Testis (tissue), 2 donors: Measurements from ENCODE around the gene STOML3.

ENCODE experiments used
- CTCF ChIP-seq, 3 experiments: fragments of 450-650 bp in 2 of 3; fragments of 200-600 bp in 1 of 3; sonication (generic) in 1 of 3; IDR thresholded peaks; one replicate each; pipeline ENCODE4 v1.5.1; 2016 to 2019; ENCODE audit warnings: antibody characterized with exemption in 3 of 3, mild to moderate bottlenecking in 2 of 3, moderate library complexity in 1 of 3
- POLR2A ChIP-seq: fragments of 450-650 bp; IDR thresholded peaks from one replicate; pipeline ENCODE4 v1.6.1; 2017; ENCODE audit warnings: antibody characterized with exemption, mild to moderate bottlenecking, moderate library complexity

GRCh38 chr13:38954291-38954690 is 36.3 kb downstream of the STOML3 start:
- no peak for TF ChIP-seq CTCF (IDR thresholded peaks at IDR 0.05)
- no peak for TF ChIP-seq POLR2A
